Neuron (in vitro differentiated cells): ENCODE measurements around the gene PLEKHG5.

Experiments used
- H2AFZ ChIP-seq: one replicate; pipeline ENCODE4 v1.6.1; 2013; ENCODE audit warnings: low read depth, mild to moderate bottlenecking, inconsistent platforms, low read length, moderate library complexity
- H3K27me3 ChIP-seq: one replicate; pipeline ENCODE4 v1.6.1; 2013; ENCODE audit warnings: low read length; ENCODE audit not compliant: insufficient read depth
- H3K36me3 ChIP-seq: one replicate; pipeline ENCODE4 v1.6.1; 2013; ENCODE audit warnings: low read length; ENCODE audit not compliant: insufficient read depth
- H3K4me1 ChIP-seq: one replicate; pipeline ENCODE4 v1.6.1; 2013; ENCODE audit warnings: low read length; ENCODE audit not compliant: insufficient read depth
- H3K4me3 ChIP-seq: 2 replicates; pipeline ENCODE4 v1.5.1; 2013; ENCODE audit warnings: mild to moderate bottlenecking, low read length, moderate library complexity
- H3K9me3 ChIP-seq: one replicate; pipeline ENCODE4 v1.6.1; 2013; ENCODE audit warnings: low read length

PLEKHG5 gene

DNA sequence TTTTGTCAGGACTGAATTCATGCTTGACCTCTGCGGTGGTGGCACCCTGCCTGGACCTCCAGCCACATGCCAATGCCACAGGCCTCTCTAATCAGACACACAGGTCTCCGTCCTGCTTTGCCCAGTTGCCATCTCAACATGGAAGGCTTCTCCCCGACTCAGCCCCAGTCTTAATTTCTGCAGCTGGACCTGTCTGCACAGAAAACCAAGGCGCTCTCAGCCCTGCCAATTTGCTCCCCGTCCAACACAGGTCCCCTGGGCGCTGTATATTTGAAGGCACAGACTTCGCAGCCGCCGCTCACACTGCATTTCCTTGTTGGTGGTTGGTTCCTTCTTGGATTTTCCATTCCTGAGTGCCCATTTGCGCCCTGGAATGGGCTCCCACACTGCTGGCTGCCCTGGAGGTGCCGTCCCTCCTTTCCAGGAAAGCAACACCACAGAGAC, 28.0 kb upstream of the PLEKHG5 start:
- H2AFZ ChIP-seq: no peak overlapping the region
- no peaks in the 10 kb centered on the region for H3K36me3 ChIP-seq
- no peaks in the 10 kb centered on the region for H3K9me3 ChIP-seq
- peaks cover 20% of the 10 kb centered on the region for H3K4me1 ChIP-seq
- no peak overlapping the region for H3K4me3 ChIP-seq
- H3K27me3 ChIP-seq: no peaks in the 10 kb centered on the region

DNA sequence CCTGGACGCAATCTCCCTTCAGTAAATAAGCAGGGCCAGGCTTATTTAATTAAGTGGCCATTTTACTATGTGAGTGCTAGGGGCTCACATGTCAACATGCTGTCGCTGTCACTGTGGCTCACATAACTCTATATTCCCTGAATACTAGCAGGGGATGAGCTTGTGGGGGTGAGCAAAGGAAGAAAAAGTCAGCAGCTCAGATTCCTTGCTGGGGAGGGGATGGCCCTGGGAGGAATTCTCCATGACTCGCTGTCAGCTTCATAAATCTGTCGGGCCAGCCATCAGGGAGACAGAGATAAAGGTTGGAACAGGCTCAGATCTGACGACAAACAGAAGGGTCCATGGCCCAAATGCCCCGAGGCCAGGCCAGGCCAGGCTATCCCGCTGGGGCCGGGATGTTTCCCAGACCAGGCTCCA, 26.0 kb upstream of the PLEKHG5 start:
- Histone ChIP-seq H3K4me3 (no peak overlapping the region), H3K27me3 (no peaks in the 10 kb centered on the region), H3K9me3 (no peaks in the 10 kb centered on the region), H3K4me1 (peaks cover 20% of the 10 kb centered on the region), H3K36me3 (no peaks in the 10 kb centered on the region), H2AFZ (no peak overlapping the region)

DNA sequence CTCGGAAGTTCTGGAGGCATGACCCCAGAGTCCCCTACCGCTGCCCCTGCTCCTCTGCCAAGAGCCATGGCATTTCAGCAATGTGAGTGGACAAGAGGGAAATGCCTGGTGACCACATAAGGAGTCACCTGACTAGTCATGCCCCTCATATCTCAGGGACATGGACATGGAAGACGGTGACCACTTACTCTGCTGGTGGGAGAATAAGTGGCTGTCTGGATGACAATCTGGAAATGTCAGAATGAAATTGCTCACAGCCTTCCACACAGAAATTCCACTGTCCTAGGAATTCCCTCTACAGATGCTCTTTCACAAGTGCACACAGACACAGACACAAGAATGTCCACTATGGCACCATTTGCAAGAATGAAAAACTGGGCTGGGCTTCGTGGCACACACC, 24.3 kb upstream of the PLEKHG5 start:
- Histone ChIP-seq H2AFZ (no peak overlapping the region), H3K36me3 (no peaks in the 10 kb centered on the region), H3K4me3 (no peak overlapping the region), H3K4me1 (peaks cover 18% of the 10 kb centered on the region), H3K27me3 (no peaks in the 10 kb centered on the region), H3K9me3 (no peaks in the 10 kb centered on the region)

DNA sequence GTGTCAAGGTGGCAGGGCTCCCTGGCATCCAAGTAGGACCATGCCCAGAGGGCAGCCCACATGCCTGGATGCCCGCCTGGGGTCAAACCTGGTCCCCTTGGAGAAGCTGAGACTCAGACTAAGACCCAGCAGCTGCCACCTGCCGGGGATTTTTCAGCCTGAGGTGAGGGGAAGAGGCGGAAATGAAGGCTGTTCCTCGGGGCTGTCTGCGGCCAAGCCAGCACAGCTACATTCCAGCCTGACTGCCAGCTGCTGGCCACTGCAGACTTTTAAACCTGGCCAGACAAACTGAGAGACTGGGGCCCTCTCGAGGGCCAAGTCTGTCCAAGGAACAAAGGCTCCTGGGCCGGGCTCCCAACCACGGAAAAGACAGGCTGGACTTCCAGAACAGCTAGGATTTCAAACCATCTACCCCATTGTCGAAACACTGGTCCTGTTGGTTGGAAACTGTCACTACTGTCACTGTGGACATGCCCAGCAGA, 21.9 kb upstream of the PLEKHG5 start:
- Histone ChIP-seq H3K4me1 (peaks cover 3% of the 10 kb centered on the region), H3K36me3 (no peaks in the 10 kb centered on the region), H2AFZ (no peak overlapping the region), H3K27me3 (peaks cover 10% of the 10 kb centered on the region), H3K9me3 (no peaks in the 10 kb centered on the region), H3K4me3 (no peak overlapping the region)

DNA sequence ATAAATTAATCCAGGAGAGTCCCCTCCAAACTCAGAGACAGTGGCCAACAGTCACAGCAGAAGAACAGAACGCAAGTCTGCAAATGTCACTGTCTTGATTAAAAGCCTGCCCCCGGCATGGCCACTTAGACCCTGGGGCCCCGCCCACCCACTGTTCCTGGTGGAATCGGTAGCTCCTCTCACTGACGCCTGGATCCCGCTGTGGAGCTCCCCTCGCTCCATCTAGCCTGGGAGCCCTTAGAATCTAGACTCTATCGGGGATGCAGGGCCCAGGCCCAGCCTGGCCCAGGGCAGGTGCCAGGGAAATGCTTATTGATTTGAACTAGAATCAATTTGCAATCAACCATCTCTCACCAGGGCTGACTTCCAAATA, 21.4 kb upstream of the PLEKHG5 start:
- Histone ChIP-seq H3K4me3 (no peak overlapping the region), H2AFZ (no peak overlapping the region), H3K36me3 (no peaks in the 10 kb centered on the region), H3K4me1 (peaks cover 3% of the 10 kb centered on the region), H3K9me3 (no peaks in the 10 kb centered on the region), H3K27me3 (peaks cover 14% of the 10 kb centered on the region)

DNA sequence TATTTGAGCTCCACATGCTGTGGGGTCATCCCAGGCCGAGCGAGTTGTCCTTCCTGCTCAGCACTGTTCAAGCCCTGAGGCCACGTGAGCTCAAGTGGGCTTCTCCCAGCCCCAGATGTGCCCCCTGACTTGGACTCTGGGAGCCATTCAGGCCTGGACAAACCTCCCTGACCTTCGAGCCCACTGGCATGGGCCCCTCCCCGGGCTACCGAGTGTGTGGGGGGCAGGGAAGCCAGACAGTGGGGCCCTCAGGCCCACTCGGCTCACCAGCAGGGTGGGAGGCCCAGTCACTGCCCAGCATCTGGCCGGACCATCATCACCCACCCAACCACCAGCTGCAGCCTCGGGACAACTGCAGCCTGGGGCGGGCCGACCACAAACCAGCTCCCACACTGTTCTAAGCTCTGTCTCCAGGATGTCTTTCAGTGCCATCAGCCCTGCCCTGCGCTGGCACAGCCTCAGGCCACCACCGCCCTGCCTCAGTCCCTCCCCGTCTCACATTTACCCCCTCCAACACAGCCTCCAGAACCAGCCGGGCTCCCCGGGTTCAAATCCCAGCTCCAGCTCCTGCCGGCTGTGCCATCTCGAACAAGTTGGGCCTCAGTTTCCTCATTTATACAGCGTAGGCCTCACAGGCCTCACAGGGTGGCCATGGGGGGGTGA, 20.9 kb upstream of the PLEKHG5 start:
- H3K36me3 ChIP-seq: no peaks in the 10 kb centered on the region
- H3K4me1 ChIP-seq: peaks cover 3% of the 10 kb centered on the region

DNA sequence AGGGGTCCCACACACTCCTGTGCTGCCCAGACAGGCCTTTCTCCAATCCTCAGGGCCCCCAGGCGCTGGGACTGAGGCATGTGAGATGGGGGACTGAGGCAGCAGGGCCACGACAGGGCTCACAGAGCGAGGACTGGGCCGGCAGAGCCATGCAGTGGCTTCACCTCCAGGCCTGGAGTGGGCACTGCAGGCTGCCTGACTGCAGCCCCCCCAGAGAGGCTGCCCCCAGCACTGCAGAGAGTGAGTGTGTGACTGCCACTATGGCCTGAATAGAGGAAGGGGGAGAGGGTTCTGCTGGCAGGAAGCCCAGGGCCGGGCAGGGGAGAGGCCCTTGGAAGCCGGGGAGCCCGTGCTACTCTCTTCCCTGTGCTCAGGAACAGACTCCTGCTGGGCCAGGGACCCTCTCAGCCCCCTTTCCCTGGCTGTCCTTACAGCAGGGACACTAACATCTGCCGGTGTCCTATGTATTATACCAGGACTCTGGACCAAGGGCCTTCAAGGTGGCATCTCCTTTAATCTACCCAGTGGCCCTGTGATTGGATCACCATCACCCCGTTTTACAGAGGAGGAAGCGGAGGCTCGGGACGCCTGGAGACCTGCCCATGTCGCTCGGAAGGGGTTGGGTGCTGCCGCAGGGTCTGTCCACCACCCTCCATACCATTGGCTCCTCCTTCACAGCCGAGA, 20.2 kb upstream of the PLEKHG5 start:
- Histone ChIP-seq H3K36me3 (no peaks in the 10 kb centered on the region), H2AFZ (no peak overlapping the region), H3K9me3 (no peaks in the 10 kb centered on the region), H3K4me1 (peaks cover 8% of the 10 kb centered on the region), H3K4me3 (no peak overlapping the region), H3K27me3 (peaks cover 16% of the 10 kb centered on the region)

More for the DNA sequence above, 20.9 kb upstream of the PLEKHG5 start:
- Histone ChIP-seq H2AFZ (no peak overlapping the region), H3K27me3 (peaks cover 14% of the 10 kb centered on the region), H3K4me3 (no peak overlapping the region), H3K9me3 (no peaks in the 10 kb centered on the region)

DNA sequence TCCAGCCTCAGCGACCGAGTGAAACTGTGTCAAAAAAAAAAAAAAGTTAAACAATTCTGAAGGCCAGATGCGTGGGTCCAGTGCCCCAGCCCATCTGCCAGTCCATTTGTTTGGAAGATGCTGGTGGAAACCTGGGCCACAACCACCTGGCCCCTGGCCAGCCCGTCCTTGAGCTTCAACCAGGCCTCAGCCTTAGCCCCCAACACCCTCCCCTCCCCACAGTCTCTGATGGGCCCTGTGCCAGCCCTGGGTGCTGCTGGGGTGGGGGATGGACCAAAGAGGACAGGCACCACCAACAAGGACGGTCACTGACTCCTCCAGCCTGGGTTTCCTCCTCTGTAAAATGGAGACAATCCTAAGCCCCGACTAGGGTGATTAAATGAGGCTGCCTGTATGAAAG, 19.6 kb upstream of the PLEKHG5 start:
- H3K27me3 ChIP-seq: peaks cover 16% of the 10 kb centered on the region
- no peaks in the 10 kb centered on the region for H3K36me3 ChIP-seq
- H3K9me3 ChIP-seq: no peaks in the 10 kb centered on the region
- no peak overlapping the region for H3K4me3 ChIP-seq
- H2AFZ ChIP-seq: no peak overlapping the region
- H3K4me1 ChIP-seq: peaks cover 14% of the 10 kb centered on the region

DNA sequence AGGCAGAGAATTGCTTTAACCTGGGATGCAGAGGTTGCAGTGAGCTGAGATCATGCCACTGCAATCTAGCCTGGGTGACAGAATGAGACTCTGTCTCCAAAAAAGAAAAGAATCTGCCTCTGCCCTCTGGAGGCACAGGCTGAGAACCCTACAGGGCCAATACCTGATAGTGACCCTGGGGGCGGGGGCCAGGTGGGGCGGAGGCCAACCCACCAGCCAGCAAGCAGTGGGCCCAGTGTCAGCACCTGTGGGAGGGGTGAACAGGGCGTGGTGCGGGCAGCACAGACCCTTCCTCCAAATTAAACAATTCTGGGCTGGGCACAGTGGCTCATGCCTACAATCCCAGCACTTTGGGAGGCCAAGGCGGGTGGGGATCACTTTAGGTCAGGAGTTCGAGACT, 19.0 kb upstream of the PLEKHG5 start:
- H2AFZ ChIP-seq: no peak overlapping the region
- H3K4me3 ChIP-seq: no peak overlapping the region
- H3K4me1 ChIP-seq: peaks cover 16% of the 10 kb centered on the region
- no peaks in the 10 kb centered on the region for H3K36me3 ChIP-seq
- no peaks in the 10 kb centered on the region for H3K9me3 ChIP-seq
- H3K27me3 ChIP-seq: peaks cover 19% of the 10 kb centered on the region

DNA sequence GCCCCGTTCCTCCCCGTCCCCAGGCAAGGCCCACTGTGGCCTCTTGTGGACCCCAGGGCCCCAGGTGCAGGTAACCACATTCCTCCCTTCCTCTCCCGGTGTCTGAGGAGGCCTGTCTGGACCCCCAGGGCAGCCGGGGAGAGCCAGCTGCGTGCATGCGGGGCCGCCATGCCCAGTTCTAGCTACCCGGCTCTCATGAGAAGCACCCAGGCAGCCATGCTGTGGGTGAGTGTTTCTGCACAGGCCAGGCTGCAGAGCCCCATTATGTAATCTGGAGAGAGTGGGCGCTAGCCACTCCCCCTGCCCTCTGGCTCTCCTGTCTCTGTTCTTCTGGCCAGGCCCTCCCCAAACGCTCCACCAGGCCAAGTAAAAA, 18.4 kb upstream of the PLEKHG5 start:
- no peaks in the 10 kb centered on the region for H3K36me3 ChIP-seq
- peaks cover 16% of the 10 kb centered on the region for H3K4me1 ChIP-seq

DNA sequence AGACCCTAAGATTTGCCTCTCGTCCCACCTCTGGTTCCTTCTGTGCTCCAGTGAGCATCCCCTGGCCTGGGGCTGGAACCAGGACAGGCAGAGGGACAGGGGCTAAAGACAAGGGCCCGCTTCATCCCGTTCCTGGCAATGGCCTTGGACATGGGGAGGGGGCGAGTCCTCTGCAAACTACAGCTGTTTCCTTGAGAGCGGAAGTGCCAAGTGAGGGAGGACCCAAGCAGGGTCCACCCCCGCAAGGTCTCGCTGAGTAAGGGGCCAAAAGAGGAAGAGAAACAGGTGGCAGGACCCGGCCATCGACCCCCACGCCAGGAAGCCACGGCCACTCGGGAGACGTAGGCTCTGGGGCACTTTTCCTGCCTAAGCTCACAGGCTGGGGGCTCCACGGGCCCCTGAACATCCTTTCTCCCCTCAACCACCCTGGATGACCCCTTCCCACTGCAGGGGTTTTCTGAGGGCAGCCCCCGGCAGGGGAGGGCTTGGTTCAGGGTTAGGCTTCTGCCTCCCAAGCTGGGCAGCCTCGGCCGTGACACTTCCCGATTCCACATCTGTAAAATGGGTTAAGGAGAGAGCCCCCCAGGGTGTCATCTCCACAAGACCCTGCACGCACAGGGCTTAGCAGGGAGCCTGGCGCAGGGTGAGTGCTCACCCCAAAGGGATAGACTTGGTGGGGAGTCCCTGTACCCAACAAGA, 17.9 kb upstream of the PLEKHG5 start:
- peaks cover 19% of the 10 kb centered on the region for H3K27me3 ChIP-seq
- H3K4me3 ChIP-seq: no peak overlapping the region
- no peaks in the 10 kb centered on the region for H3K9me3 ChIP-seq
- no peaks in the 10 kb centered on the region for H3K36me3 ChIP-seq
- H3K4me1 ChIP-seq: peaks cover 16% of the 10 kb centered on the region
- H2AFZ ChIP-seq: no peak overlapping the region

More for the DNA sequence above, 18.4 kb upstream of the PLEKHG5 start:
- Histone ChIP-seq H2AFZ (no peak overlapping the region), H3K9me3 (no peaks in the 10 kb centered on the region), H3K4me3 (no peak overlapping the region), H3K27me3 (peaks cover 19% of the 10 kb centered on the region)

DNA sequence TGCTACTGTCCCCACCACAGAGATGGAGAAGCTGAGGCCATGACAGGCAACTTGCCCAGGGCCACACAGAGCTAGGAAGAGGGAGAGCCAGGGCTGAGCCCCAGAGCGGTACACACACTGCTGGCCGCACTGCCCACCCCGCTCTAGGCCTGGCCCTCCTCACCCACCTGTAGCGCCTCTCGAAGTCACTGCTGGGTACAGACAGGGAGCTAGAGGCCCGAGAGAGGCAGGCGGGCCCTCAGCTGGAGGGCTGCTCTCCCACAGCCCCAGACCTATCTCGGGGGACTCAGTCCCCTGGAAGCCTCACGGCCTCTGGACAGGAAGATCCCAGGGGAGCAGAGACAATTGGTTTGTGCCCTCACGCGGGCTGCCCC, 17.3 kb upstream of the PLEKHG5 start:
- Histone ChIP-seq H3K36me3 (no peaks in the 10 kb centered on the region), H3K9me3 (no peaks in the 10 kb centered on the region), H3K4me3 (no peak overlapping the region), H3K27me3 (peaks cover 19% of the 10 kb centered on the region), H3K4me1 (peaks cover 16% of the 10 kb centered on the region), H2AFZ (no peak overlapping the region)

DNA sequence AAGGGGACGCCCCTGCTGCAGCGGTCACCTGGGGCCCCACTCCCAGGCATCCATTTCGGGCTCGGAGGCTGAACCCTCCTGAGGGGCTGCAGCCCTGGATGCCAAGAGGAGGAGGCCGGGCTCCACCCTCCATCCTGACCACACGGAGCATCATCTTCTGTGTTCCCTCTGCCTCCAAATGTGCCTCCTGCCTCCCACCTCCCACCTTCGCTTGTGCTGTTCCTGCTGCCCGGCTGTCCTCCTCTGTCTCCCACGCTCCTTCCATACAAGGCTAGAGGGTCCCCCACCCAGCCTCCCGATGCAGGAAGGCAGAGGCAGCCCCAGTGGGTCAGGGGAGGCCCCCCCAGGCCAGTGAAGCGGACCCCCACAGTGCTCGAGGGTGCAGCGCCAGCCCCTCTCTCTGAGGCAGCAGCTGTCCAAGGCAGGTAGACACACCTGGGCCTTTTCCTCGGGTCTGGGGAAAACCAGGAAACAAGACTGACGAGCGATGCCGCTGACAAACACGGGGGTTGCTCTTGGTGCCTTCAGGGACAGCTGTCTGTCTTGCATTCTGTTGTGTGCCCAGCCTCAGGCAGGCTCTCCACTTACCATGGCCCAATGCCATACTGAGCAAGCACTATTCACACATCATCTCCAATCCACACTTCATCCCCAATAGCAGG, 16.8 kb upstream of the PLEKHG5 start:
- no peak overlapping the region for H3K4me3 ChIP-seq

More for the DNA sequence above, 16.8 kb upstream of the PLEKHG5 start:
- Histone ChIP-seq H3K9me3 (no peaks in the 10 kb centered on the region), H2AFZ (no peak overlapping the region), H3K36me3 (no peaks in the 10 kb centered on the region), H3K27me3 (peaks cover 19% of the 10 kb centered on the region), H3K4me1 (peaks cover 16% of the 10 kb centered on the region)
